NCI-H1417 (cell line): ENCODE measurements around the gene NOVA2.

Experiments used
- DNase-seq, 3 experiments: peaks; one replicate each; lab custom pipeline; 2025; lab: John Stamatoyannopoulos, UW

NOVA2 gene

GRCh38 chr19:45962021-45962420, 11.6 kb downstream of the NOVA2 start:
- no peak for DNase-seq

GRCh38 chr19:45960595-45961235, 12.9 kb downstream of the NOVA2 start:
- no peak for DNase-seq

DNA sequence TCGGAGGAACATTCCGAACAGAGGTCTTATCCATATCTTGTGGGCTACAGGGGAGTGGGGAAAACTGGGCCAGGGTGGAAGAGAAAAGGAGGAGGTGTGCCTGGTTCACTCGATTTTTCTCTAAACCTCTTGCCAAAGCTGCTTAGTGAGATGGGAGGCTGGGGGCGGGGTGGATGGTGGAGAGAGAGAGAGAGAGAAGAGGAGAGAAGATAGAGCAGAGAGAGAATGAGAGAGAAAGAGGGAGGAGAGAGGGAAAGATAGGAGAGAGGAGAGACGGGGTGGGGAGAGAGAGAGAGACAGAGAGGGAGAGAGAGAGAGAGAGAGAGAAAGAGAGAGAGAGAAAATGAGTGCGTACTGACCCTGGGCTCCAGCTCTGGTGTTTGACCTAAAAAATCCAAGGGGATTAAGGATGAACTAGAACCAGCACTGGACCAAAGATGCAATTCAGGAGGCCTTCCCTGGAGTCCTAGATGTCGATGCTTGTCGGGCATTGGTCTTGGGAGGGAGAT, 14.1 kb downstream of the NOVA2 start:
- no peak for DNase-seq

DNA sequence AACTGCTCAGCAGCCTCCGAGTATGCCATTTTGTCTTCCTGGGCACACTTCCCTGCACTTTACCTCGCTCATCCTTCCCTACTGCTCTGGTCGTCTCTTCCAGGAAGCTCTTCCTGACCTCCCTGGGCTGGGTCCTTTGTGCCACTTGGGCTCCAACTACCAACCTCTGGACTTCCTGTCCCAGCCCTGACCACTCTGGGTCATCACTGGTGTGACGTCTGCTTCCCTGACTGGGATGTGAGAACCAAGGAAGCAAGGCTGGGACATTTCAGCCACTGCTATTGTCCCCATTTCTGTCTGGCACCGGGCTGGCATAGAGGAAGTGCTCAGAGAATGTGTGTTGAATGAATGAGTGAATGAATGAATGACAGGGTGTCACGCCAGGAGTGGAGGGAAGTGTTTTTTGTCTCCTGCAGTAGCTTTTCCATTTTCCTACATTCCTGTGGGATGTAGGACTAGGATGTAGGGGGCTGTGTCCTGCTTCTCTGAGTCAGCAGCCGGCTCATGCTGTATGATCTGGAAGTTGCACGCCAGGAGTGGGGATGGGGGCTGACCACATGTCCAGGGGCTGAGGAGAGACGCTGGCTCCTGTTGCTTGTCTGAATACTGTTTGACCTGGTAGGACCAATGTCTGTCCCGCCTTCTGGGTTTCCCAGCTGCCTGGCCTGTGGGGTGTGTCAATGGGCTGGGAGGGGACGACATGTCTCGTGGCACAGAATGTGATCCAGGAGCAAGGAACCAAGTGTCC, 14.7 kb downstream of the NOVA2 start:
- DNase-seq = no peak

- DNase-seq = no peak
Observed at GRCh38 chr19:45958320-45958719, 15.3 kb downstream of the NOVA2 start.

DNA sequence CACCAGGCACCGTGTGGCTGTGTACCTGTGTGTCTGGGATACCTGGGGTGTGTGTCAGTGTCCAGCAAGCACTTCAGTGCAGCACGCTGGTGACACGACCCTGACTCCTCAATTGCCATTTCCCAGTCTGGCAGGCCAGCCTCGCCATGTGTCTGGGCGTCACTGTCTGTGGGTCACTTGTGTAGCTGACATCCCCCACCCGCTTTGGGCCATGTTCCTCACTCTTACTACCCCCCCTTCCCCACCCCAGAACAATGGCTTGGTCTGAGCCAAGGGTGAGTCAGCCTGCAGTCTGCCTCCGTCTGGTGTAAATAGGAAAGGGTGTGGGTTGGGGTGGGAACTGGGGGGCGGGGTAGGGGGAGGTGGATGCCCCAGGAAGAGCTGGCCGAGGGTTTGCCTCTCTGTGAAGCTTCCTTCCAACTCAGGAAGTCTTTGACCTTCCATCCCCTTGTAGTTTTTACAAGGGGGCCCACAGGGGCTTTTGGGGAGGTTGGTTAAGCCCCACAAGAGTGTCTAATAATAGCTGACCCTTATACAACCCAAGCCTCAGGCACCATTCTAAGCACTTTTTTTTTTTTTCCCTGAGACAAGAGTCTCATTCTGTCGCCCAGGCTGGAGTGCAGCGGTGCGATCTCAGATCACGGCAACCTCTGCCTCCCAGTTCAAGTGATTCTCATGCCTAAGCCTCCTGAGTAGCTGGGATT, 17.6 kb downstream of the NOVA2 start:
- no peak for DNase-seq

GRCh38 chr19:45954156-45954555, 19.5 kb downstream of the NOVA2 start:
- DNase-seq = peak; percentile 36 to 93 (median 76)

GRCh38 chr19:45953676-45954075, 20.0 kb downstream of the NOVA2 start:
- DNase-seq = no peak

DNA sequence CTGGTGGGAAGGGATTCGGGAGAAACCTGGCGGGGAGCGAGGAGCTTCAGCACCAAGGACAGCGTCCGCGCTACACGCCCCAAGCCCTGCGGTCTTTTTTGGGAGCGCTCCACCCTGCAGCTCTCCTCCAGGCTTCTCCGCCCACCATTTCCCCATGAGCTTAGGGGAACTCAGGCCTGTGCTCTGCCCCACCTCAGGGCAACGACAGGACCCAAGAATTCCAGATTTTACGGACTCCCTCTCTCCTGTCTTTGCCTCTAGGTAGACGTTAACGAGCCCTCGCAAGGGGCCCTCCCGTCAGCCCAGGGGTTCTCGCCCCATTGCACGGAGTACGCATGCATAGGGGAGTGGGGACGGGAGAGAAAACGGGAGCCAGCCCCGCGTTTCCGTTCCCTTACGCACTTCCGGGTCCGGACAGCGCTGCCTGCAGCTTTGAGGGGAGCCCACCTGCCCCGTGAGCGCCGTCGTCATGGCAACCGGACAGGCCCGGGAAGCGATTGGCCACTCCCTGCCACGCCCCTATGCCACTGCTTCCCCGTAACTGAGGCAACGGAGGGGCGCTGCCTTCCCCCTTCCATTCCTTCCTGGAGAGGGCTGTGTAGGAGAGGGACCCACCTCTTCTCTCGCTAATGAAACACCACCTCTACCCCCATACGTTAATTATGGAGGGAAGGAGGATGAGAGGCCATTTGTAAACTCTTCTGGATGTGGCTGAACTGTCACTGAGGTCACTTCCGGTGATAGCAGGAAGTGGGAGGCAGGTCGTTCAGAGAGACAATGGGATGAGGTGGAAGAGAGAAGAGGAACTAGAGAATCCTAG, 20.8 kb downstream of the NOVA2 start:
- peak in 2 of 3 experiments; percentile 8 to 18 for DNase-seq

GRCh38 chr19:45952341-45952685, 21.4 kb downstream of the NOVA2 start:
- no peak for DNase-seq

- no peak for DNase-seq
Observed at GRCh38 chr19:45947926-45948325, 25.7 kb downstream of the NOVA2 start.

DNA sequence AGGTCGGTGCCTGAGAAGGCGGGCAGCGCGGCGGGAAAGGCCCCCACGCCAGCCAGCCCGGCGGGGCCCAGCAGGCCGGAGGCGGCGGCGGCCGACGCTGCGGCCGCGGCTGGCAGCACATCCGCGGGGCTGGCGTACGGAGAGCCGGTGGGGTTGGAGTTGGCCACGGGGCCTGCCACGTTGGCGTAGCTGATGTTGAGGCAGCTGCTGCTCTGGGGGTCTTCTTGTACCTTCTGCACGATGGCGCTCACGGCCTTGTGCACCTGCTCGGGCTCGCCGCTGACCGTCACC, 33.2 kb downstream of the NOVA2 start:
- DNase-seq = no peak

GRCh38 chr19:45939792-45940514, 33.7 kb downstream of the NOVA2 start:
- DNase-seq = no peak

DNA sequence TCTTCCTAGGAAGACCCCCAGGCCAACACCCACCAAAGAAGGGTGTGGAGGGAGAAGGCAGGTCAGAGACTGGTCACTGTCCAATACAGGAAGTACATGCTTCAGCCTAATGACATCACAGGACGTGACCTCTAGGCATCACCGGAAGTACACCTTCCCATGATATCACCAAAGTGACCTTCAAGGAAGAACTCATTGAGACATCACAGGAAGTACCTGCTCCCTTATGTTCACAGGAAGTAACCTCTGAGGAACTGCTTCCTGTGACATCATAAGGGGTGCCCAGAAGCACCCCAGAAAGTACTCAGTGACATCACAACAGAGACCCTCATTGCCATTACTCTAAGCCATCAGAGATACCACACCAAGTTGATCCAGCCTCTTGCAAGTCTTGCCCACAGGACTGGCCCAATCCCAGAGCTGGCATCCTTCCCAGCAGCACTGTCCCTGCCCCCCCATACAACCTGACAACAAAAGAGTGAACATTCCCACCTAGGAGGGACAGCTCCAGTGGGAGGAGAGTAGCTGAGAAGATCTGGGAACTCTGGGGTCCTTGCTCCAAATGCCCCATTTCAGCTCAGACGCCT, 34.8 kb downstream of the NOVA2 start:
- no peak for DNase-seq

- no peak for DNase-seq
Observed at GRCh38 chr19:45935267-45935666, 38.4 kb downstream of the NOVA2 start.

DNA sequence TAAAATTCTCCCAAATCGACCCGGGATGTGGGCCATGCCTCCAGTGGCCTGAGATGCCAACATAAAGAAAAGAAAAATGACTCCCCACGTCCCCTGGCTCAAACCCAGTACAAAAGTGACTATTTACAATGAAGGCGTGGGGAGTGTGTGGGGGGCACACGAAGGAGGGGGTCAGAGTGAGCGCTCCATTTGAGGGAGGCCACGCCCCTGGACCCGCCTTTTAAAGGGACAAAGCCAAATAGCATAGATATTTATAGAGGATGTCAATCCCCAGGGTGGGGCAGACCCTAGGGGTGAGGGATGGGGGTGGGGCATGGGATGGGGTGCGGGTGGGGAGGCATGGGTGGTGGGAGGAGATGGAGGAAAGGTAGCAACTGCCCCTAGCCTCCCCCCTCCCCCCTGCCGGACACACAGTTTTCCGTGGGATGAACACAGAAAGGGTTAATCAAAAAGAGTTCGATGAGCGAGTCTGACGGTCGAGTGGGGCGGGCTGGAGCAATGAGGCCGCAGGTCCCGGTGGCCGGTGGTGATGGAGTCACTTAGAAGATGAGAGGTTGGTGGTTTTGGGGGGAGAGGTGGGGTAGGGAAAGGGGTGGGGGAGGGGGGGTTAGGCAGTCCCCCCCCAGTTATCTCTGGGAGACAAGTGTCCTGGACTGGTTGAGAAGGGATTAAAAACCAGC, 39.0 kb downstream of the NOVA2 start:
- DNase-seq = no peak

DNA sequence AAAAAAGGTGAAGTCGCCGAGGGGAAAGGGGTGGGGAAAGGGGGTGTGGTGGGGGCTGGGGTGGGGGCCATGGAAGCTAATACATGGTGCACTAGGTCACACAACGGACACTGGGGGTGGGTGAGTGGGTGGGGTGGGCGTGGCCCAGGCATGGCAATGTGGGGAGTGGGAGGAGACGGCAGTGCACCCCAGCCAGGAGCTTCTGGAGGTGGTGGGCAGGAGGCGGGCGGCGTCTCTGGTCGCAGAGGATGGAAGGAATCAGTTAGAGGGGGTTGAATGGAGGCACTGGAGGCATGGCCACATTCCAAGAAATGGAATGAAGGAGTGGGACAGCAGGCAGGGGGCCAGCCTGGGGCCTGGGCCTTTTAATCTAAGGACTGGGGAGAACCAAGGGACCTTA, 39.9 kb downstream of the NOVA2 start:
- no peak for DNase-seq

DNA sequence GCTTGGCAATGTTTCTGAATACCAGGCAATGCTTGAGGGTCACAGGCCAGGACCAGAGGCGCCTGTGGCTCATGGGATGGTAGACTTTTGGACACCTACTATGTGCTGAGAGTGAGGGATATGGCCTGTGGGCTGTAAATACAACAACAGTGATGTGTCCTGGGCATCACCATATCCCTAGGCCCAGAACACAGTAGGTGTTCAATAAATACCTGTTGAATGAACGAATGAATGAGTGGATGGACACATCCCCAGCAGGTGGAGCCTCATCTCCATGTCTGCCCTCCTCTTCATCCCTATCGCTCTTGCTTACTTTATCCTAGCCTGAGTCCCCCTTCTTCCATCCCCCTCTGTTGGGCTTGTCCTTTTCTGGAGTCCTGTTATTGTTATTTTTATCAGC, 42.6 kb downstream of the NOVA2 start:
- no peak for DNase-seq

- DNase-seq = no peak
Observed at GRCh38 chr19:45929247-45929646, 44.4 kb downstream of the NOVA2 start.

DNA sequence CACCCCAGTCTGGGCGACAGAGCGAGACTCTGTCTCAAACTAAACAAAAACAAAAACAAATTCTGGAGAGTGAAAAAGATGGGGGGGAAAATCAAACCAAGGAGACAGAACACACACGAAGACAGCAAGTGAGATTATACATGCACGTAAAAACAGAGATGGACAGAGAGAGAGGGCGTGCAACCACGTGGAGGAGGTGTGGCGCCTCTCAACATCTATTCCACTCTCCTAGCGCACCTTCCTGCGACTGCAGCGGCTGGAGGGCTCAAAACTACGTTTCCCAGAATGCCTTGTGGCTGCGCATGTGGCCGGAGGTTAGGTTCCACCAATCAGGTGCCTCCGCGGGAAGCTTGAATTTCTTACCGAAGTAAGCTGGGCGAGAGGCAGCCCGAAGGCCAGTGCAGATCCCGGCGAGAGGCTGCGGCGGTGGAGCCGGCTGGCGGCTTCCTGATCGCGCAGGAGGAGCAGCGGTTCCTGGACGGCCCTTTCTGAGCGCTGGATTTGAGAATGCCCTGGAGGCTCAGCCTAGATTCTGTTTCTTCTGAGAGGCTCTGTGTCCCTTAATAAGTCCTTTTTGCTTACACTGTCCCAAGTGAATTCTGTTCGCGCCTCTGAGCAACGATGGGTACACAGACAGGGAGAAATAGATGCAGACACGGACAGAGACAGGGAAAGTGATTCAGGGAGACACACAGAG, 46.0 kb downstream of the NOVA2 start:
- DNase-seq = peak; percentile 91 to 99 (median 96)
